GM13976 (cell line): ENCODE data around the gene TTLL11.

ENCODE experiments used
- DNase-seq: peaks from one replicate; pipeline ENCODE4 v3.0.0; 2012; ENCODE audit warnings: low spot score
- CTCF ChIP-seq: IDR thresholded peaks from 2 replicates; pipeline ENCODE4 v1.5.1; 2012; ENCODE audit warnings: borderline replicate concordance, mild to moderate bottlenecking; ENCODE audit not compliant: insufficient read depth; ENCODE audit errors: extremely low read depth, missing control alignments, control extremely low read depth
- in situ Hi-C: fragments of 300-500 bp; cut with MboI; formaldehyde crosslinking; loops from one replicate; pipeline ENCODE4 v1.12.0; 2022; ENCODE audit warnings: low sequenced_read_pairs, mixed read lengths, inconsistent platforms; ENCODE audit not compliant: unreplicated experiment

TTLL11 gene

GRCh38 chr9:121963528-121963995 lies 129.5 kb downstream of the TTLL11 start:
- TF ChIP-seq CTCF = no peak
- in situ Hi-C loops = no loop called here
- no peak for DNase-seq

GRCh38 chr9:121962421-121962820 lies 130.7 kb downstream of the TTLL11 start:
- in situ Hi-C loops = no loop called here
- no peak for TF ChIP-seq CTCF
- no peak for DNase-seq

- no peak for DNase-seq
- no peak for TF ChIP-seq CTCF
- in situ Hi-C loops = no loop called here
These were observed 132.4 kb downstream of the TTLL11 start for GRCh38 chr9:121960665-121961064.

GRCh38 chr9:121958530-121958929 lies 134.6 kb downstream of the TTLL11 start:
- TF ChIP-seq CTCF = no peak
- no peak for DNase-seq
- in situ Hi-C loops = no loop called here

- no peak for DNase-seq
- in situ Hi-C loops = no loop called here
- TF ChIP-seq CTCF = no peak
These were observed 136.3 kb downstream of the TTLL11 start for GRCh38 chr9:121956808-121957207.

- in situ Hi-C loops = no loop called here
- no peak for TF ChIP-seq CTCF
- DNase-seq = no peak
These were observed 137.5 kb downstream of the TTLL11 start for GRCh38 chr9:121955649-121956048.

GRCh38 chr9:121954477-121955140 lies 138.5 kb downstream of the TTLL11 start:
- no peak for TF ChIP-seq CTCF
- no peak for DNase-seq
- in situ Hi-C loops = no loop called here
